Nephron progenitor cell (in vitro differentiated cells): ENCODE data around the gene PPP1R13L.

ENCODE experiments used
- DNase-seq: peaks from one replicate; pipeline ENCODE4 v3.0.0; 2021
- H3K27ac Mint-ChIP-seq: 2 replicates; pipeline ENCODE4 v1.8.0; 2021; ENCODE audit warnings: mild to moderate bottlenecking, moderate library complexity, mixed read lengths
- H3K27me3 Mint-ChIP-seq: 2 replicates; pipeline ENCODE4 v1.8.0; 2021; ENCODE audit warnings: mild to moderate bottlenecking, low read depth, mixed read lengths; ENCODE audit not compliant: poor library complexity
- H3K36me3 Mint-ChIP-seq: 2 replicates; pipeline ENCODE4 v1.8.0; 2021; ENCODE audit warnings: low read depth, mixed read lengths
- H3K4me1 Mint-ChIP-seq: 2 replicates; pipeline ENCODE4 v1.8.0; 2021; ENCODE audit warnings: mixed read lengths
- H3K4me3 Mint-ChIP-seq: 2 replicates; pipeline ENCODE4 v1.8.0; 2021; ENCODE audit warnings: mild to moderate bottlenecking, moderate library complexity, mixed read lengths
- H3K9me3 Mint-ChIP-seq: 2 replicates; pipeline ENCODE4 v1.8.0; 2021; ENCODE audit warnings: mild to moderate bottlenecking, moderate library complexity, mixed read lengths
- TF ChIP-seq, protein P1 (sequence below): fragments of 200-600 bp; sonication (generic); IDR thresholded peaks from 2 replicates; pipeline ENCODE4 v1.5.0; 2021; ENCODE audit warnings: antibody characterized with exemption

Gene PPP1R13L

DNA sequence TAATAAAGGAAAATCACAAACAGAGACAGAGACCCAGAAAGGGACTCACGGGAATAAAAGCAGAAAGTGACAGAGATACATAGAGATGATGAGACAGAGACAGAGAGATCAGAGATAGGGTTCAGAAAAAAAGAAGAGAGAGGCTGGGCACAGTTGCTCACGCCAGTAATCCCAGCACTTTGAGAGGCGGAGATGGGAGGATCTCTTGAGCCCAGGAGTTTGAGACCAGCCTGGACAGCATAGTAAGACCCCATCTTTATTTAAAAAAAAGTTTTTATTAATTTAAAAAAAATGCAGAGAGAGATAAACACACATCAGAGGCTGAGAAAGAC, 43.5 kb upstream of the PPP1R13L start:
- Mint-ChIP-seq H3K4me3 (peak overlapping the region; percentile 0), H3K4me1 (peaks cover 53% of the 10 kb centered on the region), H3K27ac (peak overlapping the region; percentile 91), H3K27me3 (peaks cover 21% of the 10 kb centered on the region), H3K9me3 (peaks cover 5% of the 10 kb centered on the region), H3K36me3 (no peaks in the 10 kb centered on the region)
- DNase-seq = no peak
- TF ChIP-seq, protein P1, sequence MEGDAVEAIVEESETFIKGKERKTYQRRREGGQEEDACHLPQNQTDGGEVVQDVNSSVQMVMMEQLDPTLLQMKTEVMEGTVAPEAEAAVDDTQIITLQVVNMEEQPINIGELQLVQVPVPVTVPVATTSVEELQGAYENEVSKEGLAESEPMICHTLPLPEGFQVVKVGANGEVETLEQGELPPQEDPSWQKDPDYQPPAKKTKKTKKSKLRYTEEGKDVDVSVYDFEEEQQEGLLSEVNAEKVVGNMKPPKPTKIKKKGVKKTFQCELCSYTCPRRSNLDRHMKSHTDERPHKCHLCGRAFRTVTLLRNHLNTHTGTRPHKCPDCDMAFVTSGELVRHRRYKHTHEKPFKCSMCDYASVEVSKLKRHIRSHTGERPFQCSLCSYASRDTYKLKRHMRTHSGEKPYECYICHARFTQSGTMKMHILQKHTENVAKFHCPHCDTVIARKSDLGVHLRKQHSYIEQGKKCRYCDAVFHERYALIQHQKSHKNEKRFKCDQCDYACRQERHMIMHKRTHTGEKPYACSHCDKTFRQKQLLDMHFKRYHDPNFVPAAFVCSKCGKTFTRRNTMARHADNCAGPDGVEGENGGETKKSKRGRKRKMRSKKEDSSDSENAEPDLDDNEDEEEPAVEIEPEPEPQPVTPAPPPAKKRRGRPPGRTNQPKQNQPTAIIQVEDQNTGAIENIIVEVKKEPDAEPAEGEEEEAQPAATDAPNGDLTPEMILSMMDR = no peak

- no peak overlapping the region for H3K4me3 Mint-ChIP-seq
- H3K27me3 Mint-ChIP-seq = peaks cover 21% of the 10 kb centered on the region
- H3K9me3 Mint-ChIP-seq = peaks cover under 1% of the 10 kb centered on the region
- no peak overlapping the region for H3K27ac Mint-ChIP-seq
- DNase-seq = no peak
- no peaks in the 10 kb centered on the region for H3K36me3 Mint-ChIP-seq
- peaks cover 64% of the 10 kb centered on the region for H3K4me1 Mint-ChIP-seq
- TF ChIP-seq, protein P1 = no peak
Measured at GRCh38 chr19:45446944-45447343, 42.1 kb upstream of the PPP1R13L start.

- TF ChIP-seq, protein P1 = no peak
- H3K4me3 Mint-ChIP-seq = no peak overlapping the region
Measured at GRCh38 chr19:45446295-45446694, 41.4 kb upstream of the PPP1R13L start.

DNA sequence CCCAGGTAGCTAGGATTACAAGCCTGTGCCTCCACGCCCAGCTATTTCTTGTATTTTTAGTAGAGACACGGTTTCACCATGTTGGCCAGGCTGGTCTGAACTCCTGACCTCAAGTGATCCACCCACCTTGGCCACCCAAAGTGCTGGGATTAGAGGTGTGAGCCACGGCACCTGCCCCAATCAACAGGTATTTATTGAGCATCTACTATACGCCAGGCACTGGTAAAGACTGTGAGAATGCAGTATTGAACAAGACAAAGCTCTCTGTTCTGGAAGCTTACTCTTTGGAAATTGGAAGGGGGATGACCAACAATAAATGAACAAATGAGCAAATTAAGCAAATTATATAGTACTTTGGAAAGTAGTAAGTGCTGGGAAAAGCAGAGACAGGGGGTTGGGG, 40.3 kb upstream of the PPP1R13L start:
- TF ChIP-seq, protein P1 = no peak
- Mint-ChIP-seq H3K4me1 (peaks cover 64% of the 10 kb centered on the region), H3K27ac (peak overlapping the region; percentile 98), H3K9me3 (no peaks in the 10 kb centered on the region), H3K27me3 (peaks cover 8% of the 10 kb centered on the region), H3K4me3 (peak overlapping the region; percentile 78), H3K36me3 (no peaks in the 10 kb centered on the region)
- no peak for DNase-seq

More at GRCh38 chr19:45446295-45446694, 41.4 kb upstream of the PPP1R13L start:
- no peak for DNase-seq
- Mint-ChIP-seq H3K36me3 (no peaks in the 10 kb centered on the region), H3K9me3 (no peaks in the 10 kb centered on the region), H3K27me3 (peaks cover 16% of the 10 kb centered on the region), H3K27ac (peak overlapping the region; percentile 42), H3K4me1 (peaks cover 59% of the 10 kb centered on the region)

DNA sequence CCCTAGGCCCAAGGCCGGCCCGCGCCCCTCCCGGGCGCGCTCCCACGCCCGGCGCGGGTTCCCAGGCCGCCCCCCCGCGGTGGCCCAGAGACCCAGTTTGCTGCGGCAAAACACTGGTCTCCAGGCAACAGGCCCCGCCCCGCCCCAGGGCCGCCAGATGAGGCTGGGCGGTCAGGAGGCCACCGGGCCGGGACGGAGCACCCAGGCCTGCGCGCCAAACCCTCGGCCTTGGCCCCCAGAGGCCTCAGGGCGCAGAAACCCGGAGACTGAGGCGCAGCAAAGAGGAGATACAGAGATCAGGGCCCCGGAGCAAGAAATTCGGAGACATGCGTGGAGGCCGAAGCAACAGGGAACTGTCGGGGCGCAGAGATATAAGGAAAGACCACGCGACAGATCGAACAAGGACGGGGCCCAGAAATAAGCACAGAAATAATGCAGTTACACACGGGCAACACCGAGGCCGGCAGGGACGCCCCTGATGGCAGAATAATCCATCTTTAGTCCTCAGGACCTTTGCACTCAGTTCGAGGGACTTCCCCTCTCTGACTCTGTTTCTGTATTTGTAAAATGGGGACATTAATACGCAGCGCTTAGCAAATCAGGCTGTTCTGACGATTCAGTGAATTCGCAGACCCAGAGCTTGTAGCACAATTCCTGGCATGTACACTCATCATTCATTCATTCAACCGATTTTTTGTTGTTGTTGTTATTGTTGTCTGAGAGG, 39.6 kb upstream of the PPP1R13L start:
- Mint-ChIP-seq H3K27ac (peak overlapping the region; percentile 100), H3K27me3 (peaks cover 8% of the 10 kb centered on the region), H3K36me3 (no peaks in the 10 kb centered on the region), H3K9me3 (no peaks in the 10 kb centered on the region), H3K4me3 (peak overlapping the region; percentile 92), H3K4me1 (peaks cover 63% of the 10 kb centered on the region)
- peak; percentile 99 for DNase-seq
- TF ChIP-seq, protein P1 = no peak
